ENCODE results near the gene PNKD.

PNKD gene

GRCh38 chr2:218264773-218265561 is 5.4 kb upstream of the PNKD start:
- TF ChIP-seq EZH2 (IDR thresholded peaks at IDR 0.05; ENCODE audit: borderline replicate concordance, low read length), result no peak
- TF ChIP-seq, protein P1, sequence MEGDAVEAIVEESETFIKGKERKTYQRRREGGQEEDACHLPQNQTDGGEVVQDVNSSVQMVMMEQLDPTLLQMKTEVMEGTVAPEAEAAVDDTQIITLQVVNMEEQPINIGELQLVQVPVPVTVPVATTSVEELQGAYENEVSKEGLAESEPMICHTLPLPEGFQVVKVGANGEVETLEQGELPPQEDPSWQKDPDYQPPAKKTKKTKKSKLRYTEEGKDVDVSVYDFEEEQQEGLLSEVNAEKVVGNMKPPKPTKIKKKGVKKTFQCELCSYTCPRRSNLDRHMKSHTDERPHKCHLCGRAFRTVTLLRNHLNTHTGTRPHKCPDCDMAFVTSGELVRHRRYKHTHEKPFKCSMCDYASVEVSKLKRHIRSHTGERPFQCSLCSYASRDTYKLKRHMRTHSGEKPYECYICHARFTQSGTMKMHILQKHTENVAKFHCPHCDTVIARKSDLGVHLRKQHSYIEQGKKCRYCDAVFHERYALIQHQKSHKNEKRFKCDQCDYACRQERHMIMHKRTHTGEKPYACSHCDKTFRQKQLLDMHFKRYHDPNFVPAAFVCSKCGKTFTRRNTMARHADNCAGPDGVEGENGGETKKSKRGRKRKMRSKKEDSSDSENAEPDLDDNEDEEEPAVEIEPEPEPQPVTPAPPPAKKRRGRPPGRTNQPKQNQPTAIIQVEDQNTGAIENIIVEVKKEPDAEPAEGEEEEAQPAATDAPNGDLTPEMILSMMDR (IDR thresholded peaks at IDR 0.05; ENCODE audit: low read length), result no peak
- Histone ChIP-seq H3K4me1 (ENCODE audit: insufficient read depth, low read length, severe bottlenecking) (peaks cover 7% of the 10 kb centered on the region), H3K36me3 (ENCODE audit: insufficient read depth, low read length) (peaks cover 35% of the 10 kb centered on the region), H3K4me2 (ENCODE audit: low read length) (no peak overlapping the region), H4K20me1 (ENCODE audit: insufficient read depth, low read length) (no peaks in the 10 kb centered on the region), H2AFZ (ENCODE audit: low read length) (no peak overlapping the region), H3K9me3 (ENCODE audit: low read length) (no peaks in the 10 kb centered on the region), H3K9me2 (ENCODE audit: low read depth, low read length) (no peaks in the 10 kb centered on the region), H3K79me2 (ENCODE audit: insufficient read depth, low read length) (no peaks in the 10 kb centered on the region), H3K27ac (ENCODE audit: low read depth, low read length, poor library complexity, severe bottlenecking) (no peak overlapping the region), H3K27me3 (ENCODE audit: insufficient read depth, low read length) (no peaks in the 10 kb centered on the region), H3K9ac (ENCODE audit: low read length) (no peak overlapping the region), H3K4me3 (ENCODE audit: low read depth, low read length, poor library complexity, severe bottlenecking) (no peak overlapping the region), H3F3A (ENCODE audit: insufficient read depth, low read length) (no peaks in the 10 kb centered on the region)

DNA sequence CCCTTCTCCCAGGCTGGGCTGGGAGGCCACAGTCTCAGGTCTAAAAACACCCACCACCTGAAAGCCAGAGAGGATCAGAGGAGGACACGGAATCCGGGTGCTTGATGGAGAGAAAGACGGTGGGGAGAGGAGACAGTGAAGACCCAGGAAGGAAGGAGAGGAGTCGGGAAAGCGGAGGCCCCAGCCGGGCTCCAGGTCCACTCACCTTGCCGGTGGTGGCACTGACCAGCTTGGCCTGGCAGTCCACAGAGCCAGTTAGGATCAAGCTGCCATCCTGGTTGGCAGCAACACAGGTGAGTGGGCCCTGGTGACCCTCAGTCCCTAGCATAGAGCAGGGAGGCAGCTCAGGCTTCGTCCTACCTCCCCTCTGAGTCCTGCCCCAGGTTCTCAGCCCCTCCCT is 4.7 kb upstream of the PNKD start:
- H3K9me2 ChIP-seq (ENCODE audit: low read depth, low read length), result no peaks in the 10 kb centered on the region
- H4K20me1 ChIP-seq (ENCODE audit: insufficient read depth, low read length), result no peaks in the 10 kb centered on the region
- peaks cover 35% of the 10 kb centered on the region for H3K36me3 ChIP-seq (ENCODE audit: insufficient read depth, low read length)
- no peak overlapping the region for H3K9ac ChIP-seq (ENCODE audit: low read length)
- H2AFZ ChIP-seq (ENCODE audit: low read length), result no peak overlapping the region
- H3K9me3 ChIP-seq (ENCODE audit: low read length), result no peaks in the 10 kb centered on the region
- H3K79me2 ChIP-seq (ENCODE audit: insufficient read depth, low read length), result no peaks in the 10 kb centered on the region
- peaks cover 7% of the 10 kb centered on the region for H3K4me1 ChIP-seq (ENCODE audit: insufficient read depth, low read length, severe bottlenecking)
- no peaks in the 10 kb centered on the region for H3F3A ChIP-seq (ENCODE audit: insufficient read depth, low read length)
- TF ChIP-seq, protein P1 (IDR thresholded peaks at IDR 0.05; ENCODE audit: low read length), result no peak
- no peak for TF ChIP-seq EZH2 (IDR thresholded peaks at IDR 0.05; ENCODE audit: borderline replicate concordance, low read length)
- H3K4me2 ChIP-seq (ENCODE audit: low read length), result no peak overlapping the region
- H3K4me3 ChIP-seq (ENCODE audit: low read depth, low read length, poor library complexity, severe bottlenecking), result no peak overlapping the region
- no peaks in the 10 kb centered on the region for H3K27me3 ChIP-seq (ENCODE audit: insufficient read depth, low read length)
- H3K27ac ChIP-seq (ENCODE audit: low read depth, low read length, poor library complexity, severe bottlenecking), result no peak overlapping the region

GRCh38 chr2:218266316-218266979 is 3.9 kb upstream of the PNKD start:
- Histone ChIP-seq H3F3A (ENCODE audit: insufficient read depth, low read length) (no peaks in the 10 kb centered on the region), H3K9me3 (ENCODE audit: low read length) (no peaks in the 10 kb centered on the region), H3K4me3 (ENCODE audit: low read depth, low read length, poor library complexity, severe bottlenecking) (no peak overlapping the region), H3K36me3 (ENCODE audit: insufficient read depth, low read length) (peaks cover 35% of the 10 kb centered on the region), H3K27ac (ENCODE audit: low read depth, low read length, poor library complexity, severe bottlenecking) (no peak overlapping the region), H3K4me1 (ENCODE audit: insufficient read depth, low read length, severe bottlenecking) (peaks cover 13% of the 10 kb centered on the region), H3K9me2 (ENCODE audit: low read depth, low read length) (no peaks in the 10 kb centered on the region), H3K9ac (ENCODE audit: low read length) (no peak overlapping the region), H3K27me3 (ENCODE audit: insufficient read depth, low read length) (no peaks in the 10 kb centered on the region), H3K79me2 (ENCODE audit: insufficient read depth, low read length) (0 out of 2 replicates have a peak, but pooled peaks cover 2% of the 10 kb centered on the region), H2AFZ (ENCODE audit: low read length) (no peak overlapping the region), H3K4me2 (ENCODE audit: low read length) (no peak overlapping the region), H4K20me1 (ENCODE audit: insufficient read depth, low read length) (no peaks in the 10 kb centered on the region)
- TF ChIP-seq EZH2 (IDR thresholded peaks at IDR 0.05; ENCODE audit: borderline replicate concordance, low read length), result no peak
- TF ChIP-seq, protein P1 (IDR thresholded peaks at IDR 0.05; ENCODE audit: low read length), result no peak
